Right lobe of liver (tissue), 4 donors: Measurements from ENCODE around the gene FGF7.

Experiments used
- CTCF ChIP-seq, 4 donors: fragments of 200-600 bp in 3 of 4; fragments of 450-650 bp in 1 of 4; IDR thresholded peaks; one replicate each; pipeline versions ENCODE4 v1.5.1 to v1.8.0; 2016 to 2022; ENCODE audit warnings: antibody characterized with exemption in 4 of 4, mild to moderate bottlenecking in 2 of 4
- POLR2A ChIP-seq: fragments of 450-650 bp; IDR thresholded peaks from one replicate; pipeline ENCODE4 v1.6.1; 2017; ENCODE audit warnings: antibody characterized with exemption, mild to moderate bottlenecking
- donor health status: DM: no; HTN: no; CAD: no.
- donor health status: DM: no; HTN: no; CAD: no.
- donor health status: DM: no; HTN: yes; CAD: no.

- TF ChIP-seq CTCF (IDR thresholded peaks at IDR 0.05): no peak
- no peak for TF ChIP-seq POLR2A
Observed at GRCh38 chr15:49418811-49419210, 4.2 kb upstream of the FGF7 start.
